Naive thymus-derived CD8-positive, alpha-beta T cell (primary cell): Measurements from ENCODE around the gene GNAT3. TPM values are rescaled to one million over a fixed set of nuclear protein-coding genes. Genes with fewer than 3 reads are reported as not detected.

Experiments
- ATAC-seq, 2 donors: fragments of 150-1000 bp; cut with Tn5 transposase in 1 of 2; sonication (Bioruptor Pico), chemical (Tn5 transposase) in 1 of 2; 1 replicate in 1 of 2; 2 replicates in 1 of 2; pipeline ENCODE4 v1.10.0; 2021; ENCODE audit warnings: mild to moderate bottlenecking in 2 of 2, moderate library complexity in 2 of 2
- POLR2A ChIA-PET: fragments of 350-600 bp; sonication (Branson Sonifier 250); formaldehyde crosslinking; loops from one replicate; lab custom pipeline; 2021; ENCODE audit warnings: antibody characterized with exemption; lab: Charles Lee
- DNase-seq, 10 donors: peaks; one replicate each; pipeline versions ENCODE4 v3.0.0 to v3.0.0-alpha.2; 2020 to 2022
- H3K27ac Mint-ChIP-seq, 10 donors: one replicate each; pipeline ENCODE4 v1.8.0; 2020 to 2022; ENCODE audit warnings: mild to moderate bottlenecking in 10 of 10, mixed read lengths in 10 of 10, moderate library complexity in 4 of 10, inconsistent platforms in 1 of 10
- H3K27me3 Mint-ChIP-seq, 5 donors: one replicate each; pipeline ENCODE4 v1.8.0; 2021 to 2022; ENCODE audit warnings: mixed read lengths in 5 of 5
- H3K36me3 Mint-ChIP-seq, 3 donors: one replicate each; pipeline ENCODE4 v1.8.0; 2020 to 2022; ENCODE audit warnings: mixed read lengths in 3 of 3, mild to moderate bottlenecking in 2 of 3, inconsistent platforms in 1 of 3
- H3K4me1 Mint-ChIP-seq, 4 donors: one replicate each; pipeline ENCODE4 v1.8.0; 2021 to 2022; ENCODE audit warnings: mixed read lengths in 4 of 4
- H3K4me3 Mint-ChIP-seq, 10 donors: one replicate each; pipeline ENCODE4 v1.8.0; 2020 to 2022; ENCODE audit warnings: mild to moderate bottlenecking in 10 of 10, mixed read lengths in 10 of 10, moderate library complexity in 6 of 10, inconsistent platforms in 1 of 10
- H3K9me3 Mint-ChIP-seq, 9 donors: one replicate each; pipeline ENCODE4 v1.8.0; 2020 to 2022; ENCODE audit warnings: mixed read lengths in 9 of 9, mild to moderate bottlenecking in 3 of 9, inconsistent platforms in 1 of 9, moderate library complexity in 1 of 9
- polyA plus RNA-seq, 3 donors: library from polyadenylated mRNA; unstranded; fragments of 300-500 nt; fragmentation: Illumina TruSeq; gene quantifications; one replicate each; pipeline ENCODE4 v1.2.3, GENCODE V29; 2021
- total RNA-seq, 8 experiments: library from RNA in 2 of 8; stranded (reverse) in 2 of 8; gene quantifications; one replicate each; pipeline ENCODE4 v1.2.3 and lab custom pipeline; 2021 to 2026

The GNAT3 gene
- total and polyA plus RNA-seq, 5 experiments from 2014 or later: not detected

GRCh38 chr7:80449836-80450235 lies 62.0 kb downstream of the GNAT3 start:
- POLR2A ChIA-PET: no interaction called here
- H3K27me3 Mint-ChIP-seq: peaks cover 0 to 4% (median 0%) of the 10 kb centered on the region in 5 donors

GRCh38 chr7:80445351-80445750 lies 66.5 kb downstream of the GNAT3 start:
- Mint-ChIP-seq H3K9me3 (no peaks in the 10 kb centered on the region), H3K27me3 (peaks cover 0 to 10% (median 0%) of the 10 kb centered on the region in 5 donors), H3K4me1 (no peaks in the 10 kb centered on the region), H3K4me3 (no peak overlapping the region), H3K27ac (no peak overlapping the region), H3K36me3 (no peaks in the 10 kb centered on the region)
- POLR2A ChIA-PET: interaction anchor here (0.6 kb wide), 1 partner anchor 334 kb away, joined by 3 read pairs; no protein-coding TSS in a partner anchor
- ATAC-seq (no peak), DNase-seq (no peak)

More at GRCh38 chr7:80449836-80450235, 62.0 kb downstream of the GNAT3 start:
- Mint-ChIP-seq H3K27ac (no peak overlapping the region), H3K9me3 (peaks cover 0 to 2% (median 0%) of the 10 kb centered on the region in 9 donors), H3K4me3 (no peak overlapping the region), H3K36me3 (no peaks in the 10 kb centered on the region), H3K4me1 (no peaks in the 10 kb centered on the region)
- ATAC-seq: no peak
- no peak for DNase-seq

- POLR2A ChIA-PET: no interaction called here
- ATAC-seq (no peak), DNase-seq (no peak)
- no peak overlapping the region for H3K27ac Mint-ChIP-seq
- peaks cover 0 to 10% (median 0%) of the 10 kb centered on the region in 5 donors for H3K27me3 Mint-ChIP-seq
- no peaks in the 10 kb centered on the region for H3K4me1 Mint-ChIP-seq
- no peak overlapping the region for H3K4me3 Mint-ChIP-seq
- no peaks in the 10 kb centered on the region for H3K36me3 Mint-ChIP-seq
- H3K9me3 Mint-ChIP-seq: no peaks in the 10 kb centered on the region
Observed at GRCh38 chr7:80444811-80445210, 67.1 kb downstream of the GNAT3 start.

GRCh38 chr7:80443325-80443724 lies 68.5 kb downstream of the GNAT3 start:
- Mint-ChIP-seq H3K27ac (no peak overlapping the region), H3K36me3 (no peaks in the 10 kb centered on the region), H3K4me1 (no peaks in the 10 kb centered on the region), H3K9me3 (no peaks in the 10 kb centered on the region), H3K27me3 (peaks cover 0 to 10% (median 0%) of the 10 kb centered on the region in 5 donors), H3K4me3 (no peak overlapping the region)
- no peak for DNase-seq
- POLR2A ChIA-PET: no interaction called here
- no peak for ATAC-seq

GRCh38 chr7:80440883-80441282 lies 71.0 kb downstream of the GNAT3 start:
- no peak for DNase-seq
- Mint-ChIP-seq H3K4me1 (no peaks in the 10 kb centered on the region), H3K9me3 (peaks cover 0 to 2% (median 0%) of the 10 kb centered on the region in 9 donors), H3K4me3 (no peak overlapping the region), H3K36me3 (no peaks in the 10 kb centered on the region), H3K27ac (no peak overlapping the region), H3K27me3 (peaks cover 0 to 10% (median 0%) of the 10 kb centered on the region in 5 donors)
- POLR2A ChIA-PET: no interaction called here
- ATAC-seq: no peak

GRCh38 chr7:80439894-80440821 lies 71.7 kb downstream of the GNAT3 start:
- Mint-ChIP-seq H3K4me1 (no peaks in the 10 kb centered on the region), H3K36me3 (no peaks in the 10 kb centered on the region), H3K4me3 (no peak overlapping the region), H3K27ac (no peak overlapping the region), H3K9me3 (peaks cover 0 to 2% (median 0%) of the 10 kb centered on the region in 9 donors), H3K27me3 (peaks cover 0 to 9% (median 0%) of the 10 kb centered on the region in 5 donors)
- POLR2A ChIA-PET: no interaction called here
- no peak for ATAC-seq
- no peak for DNase-seq

- Mint-ChIP-seq H3K27ac (no peak overlapping the region), H3K4me1 (no peaks in the 10 kb centered on the region), H3K4me3 (no peak overlapping the region), H3K9me3 (peaks cover 0 to 9% (median 0%) of the 10 kb centered on the region in 9 donors), H3K36me3 (no peaks in the 10 kb centered on the region), H3K27me3 (peaks cover 0 to 18% (median 3%) of the 10 kb centered on the region in 5 donors)
- POLR2A ChIA-PET: no interaction called here
- ATAC-seq: no peak
- no peak for DNase-seq
Observed at GRCh38 chr7:80435521-80435920, 76.3 kb downstream of the GNAT3 start.

- Mint-ChIP-seq H3K36me3 (no peaks in the 10 kb centered on the region), H3K9me3 (peaks cover 0 to 9% (median 0%) of the 10 kb centered on the region in 9 donors), H3K4me1 (no peaks in the 10 kb centered on the region), H3K27ac (no peak overlapping the region), H3K4me3 (no peak overlapping the region), H3K27me3 (peaks cover 0 to 17% (median 3%) of the 10 kb centered on the region in 5 donors)
- DNase-seq (no peak), ATAC-seq (no peak)
- POLR2A ChIA-PET: no interaction called here
Observed at GRCh38 chr7:80434047-80434446, 77.8 kb downstream of the GNAT3 start.

GRCh38 chr7:80432166-80432565 lies 79.7 kb downstream of the GNAT3 start:
- Mint-ChIP-seq H3K9me3 (peaks cover 0 to 9% (median 0%) of the 10 kb centered on the region in 9 donors), H3K36me3 (no peaks in the 10 kb centered on the region)
- no peak for ATAC-seq

GRCh38 chr7:80429181-80429580 lies 82.7 kb downstream of the GNAT3 start:
- peaks cover 0 to 18% (median 3%) of the 10 kb centered on the region in 5 donors for H3K27me3 Mint-ChIP-seq
- no peaks in the 10 kb centered on the region for H3K36me3 Mint-ChIP-seq
- no peaks in the 10 kb centered on the region for H3K4me1 Mint-ChIP-seq
- POLR2A ChIA-PET: no interaction called here
- no peak overlapping the region for H3K27ac Mint-ChIP-seq
- no peak overlapping the region for H3K4me3 Mint-ChIP-seq
- H3K9me3 Mint-ChIP-seq: peaks cover 0 to under 1% (median 0%) of the 10 kb centered on the region in 9 donors
- no peak for DNase-seq
- no peak for ATAC-seq

More at GRCh38 chr7:80432166-80432565, 79.7 kb downstream of the GNAT3 start:
- no peak overlapping the region for H3K27ac Mint-ChIP-seq
- no peaks in the 10 kb centered on the region for H3K4me1 Mint-ChIP-seq
- peaks cover 0 to 20% (median 3%) of the 10 kb centered on the region in 5 donors for H3K27me3 Mint-ChIP-seq
- no peak overlapping the region for H3K4me3 Mint-ChIP-seq
- DNase-seq: no peak
- POLR2A ChIA-PET: no interaction called here

GRCh38 chr7:80428161-80429054 lies 83.5 kb downstream of the GNAT3 start:
- H3K9me3 Mint-ChIP-seq: no peaks in the 10 kb centered on the region

GRCh38 chr7:80427218-80427617 lies 84.6 kb downstream of the GNAT3 start:
- no peaks in the 10 kb centered on the region for H3K9me3 Mint-ChIP-seq
- POLR2A ChIA-PET: no interaction called here
- no peaks in the 10 kb centered on the region for H3K36me3 Mint-ChIP-seq
- peaks cover 0 to 16% (median 1%) of the 10 kb centered on the region in 5 donors for H3K27me3 Mint-ChIP-seq
- no peak overlapping the region for H3K4me3 Mint-ChIP-seq
- no peaks in the 10 kb centered on the region for H3K4me1 Mint-ChIP-seq
- ATAC-seq: no peak
- H3K27ac Mint-ChIP-seq: peak overlapping the region in 1 of 10 donors; percentile 39
- DNase-seq: no peak

More at GRCh38 chr7:80428161-80429054, 83.5 kb downstream of the GNAT3 start:
- Mint-ChIP-seq H3K27me3 (peaks cover 0 to 15% (median 1%) of the 10 kb centered on the region in 5 donors), H3K4me3 (no peak overlapping the region), H3K36me3 (no peaks in the 10 kb centered on the region), H3K4me1 (no peaks in the 10 kb centered on the region), H3K27ac (no peak overlapping the region)
- POLR2A ChIA-PET: no interaction called here
- DNase-seq (no peak), ATAC-seq (no peak)
